Ascending aorta (tissue), 2 donors: ENCODE results near the gene GRM7. TPM values are rescaled to one million over a fixed set of nuclear protein-coding genes. Genes with fewer than 3 reads are reported as not detected.
A peak's percentile ranks its signal among the peaks of the same experiment; 100 is the strongest.

Experiments used
- DNase-seq, 2 donors: peaks; one replicate each; pipeline ENCODE4 v3.0.0-alpha.2; 2019; ENCODE audit warnings: low spot score in 2 of 2
- H3K27ac ChIP-seq, 2 donors: fragments of 200-600 bp; sonication (generic); one replicate each; pipeline ENCODE4 v1.5.1; 2016 to 2017; ENCODE audit warnings: mild to moderate bottlenecking in 1 of 2
- H3K27me3 ChIP-seq: fragments of 200-600 bp; sonication (generic); one replicate; pipeline ENCODE4 v1.5.1; 2017
- H3K36me3 ChIP-seq, 2 donors: fragments of 200-600 bp; sonication (generic); one replicate each; pipeline ENCODE4 v1.5.1; 2016
- H3K4me1 ChIP-seq, 2 donors: fragments of 200-600 bp; sonication (generic); one replicate each; pipeline ENCODE4 v1.5.1; 2016 to 2017; ENCODE audit warnings: mild to moderate bottlenecking in 1 of 2
- H3K4me3 ChIP-seq, 2 donors: fragments of 200-600 bp; sonication (generic); one replicate each; pipeline ENCODE4 v1.5.1; 2016 to 2017; ENCODE audit warnings: mild to moderate bottlenecking in 1 of 2
- H3K9me3 ChIP-seq, 2 donors: fragments of 200-600 bp; sonication (generic); one replicate each; pipeline ENCODE4 v1.5.1; 2016
- CTCF ChIP-seq, 3 experiments: fragments of 200-600 bp in 2 of 3; fragments of 450-650 bp in 1 of 3; sonication (generic) in 2 of 3; IDR thresholded peaks; one replicate each; pipeline ENCODE4 v1.5.1; 2016 to 2019; ENCODE audit warnings: antibody characterized with exemption in 3 of 3, mild to moderate bottlenecking in 1 of 3, moderate library complexity in 1 of 3
- intact Hi-C: fragments of 100-400 bp; cut with DNase I; formaldehyde crosslinking; loops from one replicate; pipeline ENCODE4 v1.15.1; 2023
- total RNA-seq: library from RNA; depleted of rRNA; stranded (reverse); fragments of >200 nt; gene quantifications from one replicate; pipeline ENCODE4 v1.1.0, GENCODE V29; 2016

GRM7 gene
- total RNA-seq, 1 donor from 2014 or later = 4.8 TPM

GRCh38 chr3:7659079-7659478, 798.2 kb downstream of the GRM7 start:
- Histone ChIP-seq H3K27me3 (no peaks in the 10 kb centered on the region), H3K4me1 (peaks cover 0 to 3% of the 10 kb centered on the region in 2 donors), H3K9me3 (no peaks in the 10 kb centered on the region), H3K4me3 (no peak overlapping the region), H3K27ac (no peak overlapping the region), H3K36me3 (no peaks in the 10 kb centered on the region)
- TF ChIP-seq CTCF (IDR thresholded peaks at IDR 0.05) = no peak
- DNase-seq = no peak
- intact Hi-C loops = no loop called here

DNA sequence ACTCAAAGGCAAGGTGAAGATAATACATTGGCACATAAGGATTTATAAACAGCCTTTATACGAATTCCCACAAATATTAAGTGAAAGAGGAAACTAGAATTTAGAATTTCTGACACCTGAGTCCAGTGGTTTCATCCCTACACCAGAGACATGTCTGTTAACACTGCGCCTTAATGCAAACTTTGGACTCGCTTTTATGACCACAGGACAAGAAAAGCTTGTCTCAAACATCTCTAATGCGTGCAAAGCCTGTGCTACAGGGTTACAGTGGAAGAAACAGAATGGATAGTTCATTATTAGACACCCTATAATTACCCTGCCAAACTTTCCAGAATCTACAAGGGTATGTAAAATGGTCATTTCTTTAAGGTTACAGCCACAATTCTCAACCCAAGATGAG, 802.9 kb downstream of the GRM7 start:
- Histone ChIP-seq H3K4me1 (no peaks in the 10 kb centered on the region), H3K36me3 (no peaks in the 10 kb centered on the region), H3K27me3 (no peaks in the 10 kb centered on the region), H3K27ac (no peak overlapping the region), H3K9me3 (no peaks in the 10 kb centered on the region), H3K4me3 (no peak overlapping the region)
- no peak for TF ChIP-seq CTCF (IDR thresholded peaks at IDR 0.05)
- intact Hi-C loops = no loop called here
- no peak for DNase-seq

GRCh38 chr3:7667774-7668173, 806.9 kb downstream of the GRM7 start:
- no peak for TF ChIP-seq CTCF (IDR thresholded peaks at IDR 0.05)
- Histone ChIP-seq H3K9me3 (no peaks in the 10 kb centered on the region), H3K4me3 (no peak overlapping the region), H3K27ac (no peak overlapping the region), H3K36me3 (no peaks in the 10 kb centered on the region), H3K27me3 (no peaks in the 10 kb centered on the region), H3K4me1 (no peaks in the 10 kb centered on the region)
- no peak for DNase-seq
- intact Hi-C loops = no loop called here

DNA sequence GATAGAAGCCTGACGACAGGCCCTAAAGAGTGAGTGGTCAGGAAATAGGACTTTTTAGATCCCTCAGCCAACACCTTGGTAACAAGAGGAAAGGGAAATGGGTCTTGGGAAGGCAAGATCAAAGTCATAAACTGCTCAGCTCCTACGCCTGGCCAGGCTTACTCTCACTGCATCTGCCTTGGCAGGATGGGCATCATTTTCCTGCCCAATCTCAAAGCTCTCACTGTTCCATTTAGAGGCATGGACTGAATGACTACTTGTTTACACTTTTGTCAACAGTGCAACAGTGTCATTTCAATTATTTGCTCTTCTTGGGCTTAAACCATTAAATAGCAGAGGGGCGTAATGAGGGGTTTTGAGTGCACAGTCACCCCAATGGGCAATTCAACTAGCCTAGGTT, 808.7 kb downstream of the GRM7 start:
- DNase-seq = no peak
- Histone ChIP-seq H3K27me3 (no peaks in the 10 kb centered on the region), H3K4me3 (no peak overlapping the region), H3K36me3 (no peaks in the 10 kb centered on the region), H3K9me3 (no peaks in the 10 kb centered on the region), H3K4me1 (no peaks in the 10 kb centered on the region), H3K27ac (no peak overlapping the region)
- no peak for TF ChIP-seq CTCF (IDR thresholded peaks at IDR 0.05)
- intact Hi-C loops = no loop called here

GRCh38 chr3:7678521-7678920, 817.6 kb downstream of the GRM7 start:
- no peak for DNase-seq
- no peaks in the 10 kb centered on the region for H3K9me3 ChIP-seq
- no peak overlapping the region for H3K4me3 ChIP-seq
- H3K36me3 ChIP-seq = no peaks in the 10 kb centered on the region
- no peaks in the 10 kb centered on the region for H3K4me1 ChIP-seq
- intact Hi-C loops = no loop called here
- H3K27ac ChIP-seq = no peak overlapping the region
- no peaks in the 10 kb centered on the region for H3K27me3 ChIP-seq
- no peak for TF ChIP-seq CTCF (IDR thresholded peaks at IDR 0.05)

GRCh38 chr3:7682822-7683229, 821.9 kb downstream of the GRM7 start:
- Histone ChIP-seq H3K4me1 (peaks cover 0 to 2% of the 10 kb centered on the region in 2 donors), H3K27me3 (no peaks in the 10 kb centered on the region), H3K4me3 (no peak overlapping the region), H3K36me3 (no peaks in the 10 kb centered on the region), H3K9me3 (no peaks in the 10 kb centered on the region), H3K27ac (no peak overlapping the region)
- no peak for TF ChIP-seq CTCF (IDR thresholded peaks at IDR 0.05)
- peak in 1 of 2 donors; percentile 72 for DNase-seq
- intact Hi-C loops = no loop called here
